ENCODE data around the gene GPR152. TPM values are rescaled to one million over a fixed set of nuclear protein-coding genes. Genes with fewer than 3 reads are reported as not detected.
A peak's percentile ranks its signal among the peaks of the same experiment; 100 is the strongest.

GPR152 gene
- total RNA-seq, 1 experiment from 2014 or later = not detected

DNA sequence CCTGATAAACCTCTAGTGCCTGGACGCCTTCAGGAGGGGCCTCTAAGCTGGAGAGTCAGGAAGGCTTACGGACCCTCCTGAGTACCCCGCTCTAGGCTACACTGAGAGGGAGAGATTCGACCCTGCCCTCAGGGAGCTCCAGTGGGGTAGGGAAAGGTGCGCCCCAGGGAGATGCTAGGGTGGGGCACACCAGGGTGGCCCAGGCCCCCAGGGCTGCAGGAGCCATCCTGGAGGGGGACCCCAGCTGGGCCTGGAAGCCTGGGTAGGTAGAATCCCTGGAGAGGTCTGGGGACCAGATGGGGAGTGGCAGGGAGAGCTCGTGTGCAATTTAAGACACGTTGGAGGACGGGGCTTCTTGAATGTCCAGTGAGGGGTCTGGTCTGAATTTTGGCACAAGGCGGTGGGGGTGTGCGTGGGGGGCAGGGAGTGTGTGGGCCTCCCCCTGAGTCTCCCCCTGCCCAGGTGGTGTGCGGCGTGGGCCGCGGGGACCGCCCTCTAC lies 32.3 kb downstream of the GPR152 start:
- Histone ChIP-seq H4K91ac (ENCODE audit: insufficient read length, low read depth, low read length) (no peak overlapping the region), H2BK120ac (ENCODE audit: low read depth, low read length, poor library complexity, severe bottlenecking) (no peak overlapping the region), H3K79me1 (ENCODE audit: insufficient read depth, low read depth, low read length, poor library complexity, severe bottlenecking) (no peaks in the 10 kb centered on the region), H3K9me3 (ENCODE audit: control insufficient read depth, low read depth, low read length) (no peaks in the 10 kb centered on the region), H3K9ac (ENCODE audit: extremely low read depth, insufficient read length, low read length) (no peak overlapping the region), H4K5ac (ENCODE audit: insufficient read length, low read depth, low read length) (no peak overlapping the region), H2BK12ac (ENCODE audit: insufficient read length, low read depth, low read length) (no peak overlapping the region), H3K23me2 (ENCODE audit: insufficient read length, low read depth, low read length, poor library complexity, severe bottlenecking) (no peaks in the 10 kb centered on the region), H4K8ac (replicated peaks; ENCODE audit: insufficient read length, low read depth, low read length) (no peak overlapping the region), H3T11ph (ENCODE audit: low read length) (no peak overlapping the region), H3K14ac (ENCODE audit: insufficient read depth, low read length) (no peak overlapping the region; the same call in 1 of the 2 replicates), H3K27me3 (ENCODE audit: insufficient read depth, low read length) (no peaks in the 10 kb centered on the region), H3K4me1 (ENCODE audit: insufficient read depth, low read length) (no peaks in the 10 kb centered on the region), H3K23ac (ENCODE audit: insufficient read length, low read depth, low read length) (no peak overlapping the region), H3K79me2 (ENCODE audit: insufficient read depth, low read length) (no peaks in the 10 kb centered on the region), H2BK20ac (ENCODE audit: low read depth, low read length, poor library complexity, severe bottlenecking) (no peak overlapping the region), H4K20me1 (ENCODE audit: control insufficient read depth, insufficient read depth, insufficient read length) (no peaks in the 10 kb centered on the region), H2BK5ac (ENCODE audit: insufficient read length, low read length) (no peak overlapping the region), H3K27ac (ENCODE audit: insufficient read length, low read depth, low read length) (no peak overlapping the region), H2AK5ac (ENCODE audit: insufficient read length, low read length) (no peak overlapping the region), H3K4ac (ENCODE audit: low read depth, low read length) (no peak overlapping the region), H3K56ac (ENCODE audit: insufficient read length, low read depth, low read length) (no peak overlapping the region), H2AFZ (ENCODE audit: low read length) (no peak overlapping the region), H2BK15ac (ENCODE audit: low read depth, low read length) (no peak overlapping the region), H3K18ac (ENCODE audit: insufficient read length, low read depth, low read length) (no peak overlapping the region), H3K4me2 (ENCODE audit: insufficient read depth, insufficient read length, low read length) (peak overlapping the region; percentile 33)
- no peak overlapping the region for H3K27ac Mint-ChIP-seq
- peak overlapping the region; percentile 55 to 82 for H3K4me3 Mint-ChIP-seq
- peaks cover 28 to 31% of the 10 kb centered on the region in 2 experiments for H3K4me1 Mint-ChIP-seq
- WGBS (ENCODE audit: extremely low coverage, insufficient read length, low lambda C conversion rate) = no CpG with 5 or more reads among the region's 15 CpGs
- H3K9me3 Mint-ChIP-seq = no peaks in the 10 kb centered on the region; a peak in 1 of 5 replicates
- TF ChIP-seq, protein P1, sequence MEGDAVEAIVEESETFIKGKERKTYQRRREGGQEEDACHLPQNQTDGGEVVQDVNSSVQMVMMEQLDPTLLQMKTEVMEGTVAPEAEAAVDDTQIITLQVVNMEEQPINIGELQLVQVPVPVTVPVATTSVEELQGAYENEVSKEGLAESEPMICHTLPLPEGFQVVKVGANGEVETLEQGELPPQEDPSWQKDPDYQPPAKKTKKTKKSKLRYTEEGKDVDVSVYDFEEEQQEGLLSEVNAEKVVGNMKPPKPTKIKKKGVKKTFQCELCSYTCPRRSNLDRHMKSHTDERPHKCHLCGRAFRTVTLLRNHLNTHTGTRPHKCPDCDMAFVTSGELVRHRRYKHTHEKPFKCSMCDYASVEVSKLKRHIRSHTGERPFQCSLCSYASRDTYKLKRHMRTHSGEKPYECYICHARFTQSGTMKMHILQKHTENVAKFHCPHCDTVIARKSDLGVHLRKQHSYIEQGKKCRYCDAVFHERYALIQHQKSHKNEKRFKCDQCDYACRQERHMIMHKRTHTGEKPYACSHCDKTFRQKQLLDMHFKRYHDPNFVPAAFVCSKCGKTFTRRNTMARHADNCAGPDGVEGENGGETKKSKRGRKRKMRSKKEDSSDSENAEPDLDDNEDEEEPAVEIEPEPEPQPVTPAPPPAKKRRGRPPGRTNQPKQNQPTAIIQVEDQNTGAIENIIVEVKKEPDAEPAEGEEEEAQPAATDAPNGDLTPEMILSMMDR (conservative IDR thresholded peaks at IDR 0.05) = no peak
- DNase-seq = no peak
- peaks cover 14% of the 10 kb centered on the region for H3K27me3 Mint-ChIP-seq (ENCODE audit: low read depth)
- peaks cover 0 to 1% (median 0%) of the 10 kb centered on the region in 3 experiments; a peak in 1 of 7 replicates for H3K36me3 Mint-ChIP-seq (ENCODE audit: insufficient read depth in 1 of 3, low read depth in 3 of 3)
